SU-DHL-6 (cell line): ENCODE data around the gene HIBCH.

Experiments
- H2AFZ ChIP-seq: fragments of 200-600 bp; sonication (generic); 2 replicates; pipeline ENCODE4 v1.6.1; 2014; ENCODE audit warnings: low read depth, mild to moderate bottlenecking, moderate library complexity, mixed read lengths, antibody characterized with exemption, low read length; ENCODE audit not compliant: severe bottlenecking
- H3F3A ChIP-seq: fragments of 200-600 bp; shearing (Covaris generic); 2 replicates; pipeline ENCODE4 v1.6.0; 2016; ENCODE audit warnings: antibody characterized with exemption, mild to moderate bottlenecking; ENCODE audit not compliant: insufficient read depth
- H3K27ac ChIP-seq: fragments of 200-600 bp; sonication (generic); 2 replicates; pipeline ENCODE4 v1.5.1; 2016; ENCODE audit warnings: low read depth, mild to moderate bottlenecking, low read length, moderate library complexity, mixed read lengths
- H3K27me3 ChIP-seq: fragments of 200-600 bp; sonication (generic), shearing (Covaris generic); 2 replicates; pipeline ENCODE4 v1.6.0; 2014; ENCODE audit warnings: mild to moderate bottlenecking, low read length
- H3K36me3 ChIP-seq: fragments of 200-600 bp; sonication (generic); 2 replicates; pipeline ENCODE4 v1.6.1; 2014; ENCODE audit warnings: mild to moderate bottlenecking, low read length, mixed read lengths
- H3K4me2 ChIP-seq: fragments of 300-600, 200-600 bp; shearing (Covaris generic), sonication (generic); 2 replicates; pipeline ENCODE4 v1.6.0; 2014; ENCODE audit warnings: low read length, low read depth, mild to moderate bottlenecking; ENCODE audit not compliant: poor library complexity, severe bottlenecking
- H3K4me3 ChIP-seq: fragments of 200-600 bp; sonication (generic); 2 replicates; pipeline ENCODE4 v1.5.1; 2014; ENCODE audit warnings: antibody characterized with exemption, low read length, mild to moderate bottlenecking, mixed read lengths; ENCODE audit not compliant: insufficient read depth, poor library complexity, severe bottlenecking
- H3K79me2 ChIP-seq: fragments of 200-600 bp; sonication (generic); 2 replicates; pipeline ENCODE4 v1.6.1; 2014; ENCODE audit warnings: mild to moderate bottlenecking, low read length, moderate library complexity; ENCODE audit not compliant: insufficient read depth
- H3K9ac ChIP-seq: fragments of 200-600 bp; sonication (generic); 2 replicates; pipeline ENCODE4 v1.7.0; 2014; ENCODE audit warnings: mild to moderate bottlenecking, low read length
- H3K9me2 ChIP-seq: fragments of 200-600 bp; sonication (generic); replicated peaks from 2 replicates; pipeline ENCODE4 v1.6.1; 2014; ENCODE audit warnings: low read length; ENCODE audit not compliant: insufficient read depth
- H3K9me3 ChIP-seq: fragments of 200-600 bp; sonication (generic); 2 replicates; pipeline ENCODE4 v1.6.1; 2014; ENCODE audit warnings: low read length, mixed read lengths; ENCODE audit not compliant: insufficient read depth
- H4K20me1 ChIP-seq: fragments of 200-600 bp; sonication (generic); 2 replicates; pipeline ENCODE4 v1.6.1; 2014; ENCODE audit warnings: low read depth, mild to moderate bottlenecking, antibody characterized with exemption, low read length, moderate library complexity, mixed read lengths
- EZH2phosphoT487 ChIP-seq: fragments of 200-600 bp; sonication (generic), shearing (Covaris generic); conservative IDR thresholded peaks from 2 replicates; pipeline ENCODE4 v1.6.1; 2018; ENCODE audit warnings: mild to moderate bottlenecking, antibody characterized with exemption, low read length, moderate library complexity, mixed read lengths
- TF ChIP-seq, protein P1 (sequence below): fragments of 200-600 bp; sonication (generic); IDR thresholded peaks from one replicate; pipeline ENCODE4 v1.5.1; 2017; ENCODE audit warnings: antibody characterized with exemption, mild to moderate bottlenecking, low read length, moderate library complexity; ENCODE audit not compliant: insufficient read depth, poor library complexity, severe bottlenecking

HIBCH gene

DNA sequence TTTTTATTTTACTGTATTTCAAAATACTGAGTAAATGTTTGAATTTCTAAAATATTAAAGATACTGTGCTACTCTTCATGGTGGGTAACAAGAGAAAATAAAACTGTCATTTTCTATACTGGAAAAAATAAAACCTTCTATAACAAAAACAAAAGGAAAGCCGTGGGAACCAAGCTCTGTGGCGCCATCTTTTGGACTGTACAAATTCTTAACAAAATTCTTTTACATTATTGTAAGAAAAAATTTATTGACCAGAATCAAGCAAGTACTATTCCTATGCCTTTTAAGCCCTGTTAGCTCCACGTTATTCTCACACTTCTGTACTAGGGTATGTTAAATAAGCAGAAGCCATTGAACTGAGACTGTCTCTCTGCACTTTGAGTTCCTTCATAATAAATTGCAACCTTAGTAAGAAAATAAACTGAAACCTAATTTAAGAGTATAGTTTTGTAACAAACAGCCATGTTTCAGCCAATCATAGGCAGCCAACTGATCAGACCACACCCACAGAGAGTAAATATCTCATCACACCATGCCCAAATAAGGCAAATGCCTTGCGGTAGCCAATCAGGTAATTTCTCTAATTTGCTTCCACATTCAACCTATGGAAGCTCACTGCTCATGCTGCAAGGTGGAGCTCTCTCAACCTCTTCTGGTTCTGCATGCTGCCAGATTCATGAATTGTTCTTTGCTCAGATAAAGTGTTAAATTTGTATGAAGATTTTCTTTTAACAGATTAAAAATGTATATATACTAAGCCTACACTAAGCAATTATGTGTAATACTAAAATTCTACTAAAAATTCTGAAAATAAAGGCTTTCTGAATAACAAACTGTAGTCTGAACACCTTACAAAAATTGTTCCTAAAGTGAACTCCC, 42.2 kb downstream of the HIBCH start:
- Histone ChIP-seq H3F3A (no peaks in the 10 kb centered on the region), H3K4me3 (no peak overlapping the region), H3K9me2 (no peaks in the 10 kb centered on the region), H4K20me1 (no peaks in the 10 kb centered on the region), H3K79me2 (no peaks in the 10 kb centered on the region), H3K9ac (no peak overlapping the region), H2AFZ (no peak overlapping the region), H3K27ac (no peak overlapping the region), H3K4me2 (no peak overlapping the region), H3K9me3 (no peaks in the 10 kb centered on the region), H3K36me3 (no peaks in the 10 kb centered on the region), H3K27me3 (no peaks in the 10 kb centered on the region)
- no peak for TF ChIP-seq EZH2phosphoT487
- TF ChIP-seq, protein P1, sequence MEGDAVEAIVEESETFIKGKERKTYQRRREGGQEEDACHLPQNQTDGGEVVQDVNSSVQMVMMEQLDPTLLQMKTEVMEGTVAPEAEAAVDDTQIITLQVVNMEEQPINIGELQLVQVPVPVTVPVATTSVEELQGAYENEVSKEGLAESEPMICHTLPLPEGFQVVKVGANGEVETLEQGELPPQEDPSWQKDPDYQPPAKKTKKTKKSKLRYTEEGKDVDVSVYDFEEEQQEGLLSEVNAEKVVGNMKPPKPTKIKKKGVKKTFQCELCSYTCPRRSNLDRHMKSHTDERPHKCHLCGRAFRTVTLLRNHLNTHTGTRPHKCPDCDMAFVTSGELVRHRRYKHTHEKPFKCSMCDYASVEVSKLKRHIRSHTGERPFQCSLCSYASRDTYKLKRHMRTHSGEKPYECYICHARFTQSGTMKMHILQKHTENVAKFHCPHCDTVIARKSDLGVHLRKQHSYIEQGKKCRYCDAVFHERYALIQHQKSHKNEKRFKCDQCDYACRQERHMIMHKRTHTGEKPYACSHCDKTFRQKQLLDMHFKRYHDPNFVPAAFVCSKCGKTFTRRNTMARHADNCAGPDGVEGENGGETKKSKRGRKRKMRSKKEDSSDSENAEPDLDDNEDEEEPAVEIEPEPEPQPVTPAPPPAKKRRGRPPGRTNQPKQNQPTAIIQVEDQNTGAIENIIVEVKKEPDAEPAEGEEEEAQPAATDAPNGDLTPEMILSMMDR = no peak

GRCh38 chr2:190272457-190272842, 47.2 kb downstream of the HIBCH start:
- Histone ChIP-seq H4K20me1 (no peaks in the 10 kb centered on the region), H3K27me3 (no peaks in the 10 kb centered on the region), H3F3A (no peaks in the 10 kb centered on the region), H3K9me2 (no peaks in the 10 kb centered on the region), H3K27ac (no peak overlapping the region), H3K36me3 (peaks cover 2% of the 10 kb centered on the region; the same call in 1 of the 2 replicates), H3K4me3 (no peak overlapping the region), H3K4me2 (no peak overlapping the region), H3K9ac (no peak overlapping the region), H3K79me2 (no peaks in the 10 kb centered on the region), H3K9me3 (no peaks in the 10 kb centered on the region), H2AFZ (no peak overlapping the region)
- no peak for TF ChIP-seq EZH2phosphoT487
- TF ChIP-seq, protein P1 = no peak

DNA sequence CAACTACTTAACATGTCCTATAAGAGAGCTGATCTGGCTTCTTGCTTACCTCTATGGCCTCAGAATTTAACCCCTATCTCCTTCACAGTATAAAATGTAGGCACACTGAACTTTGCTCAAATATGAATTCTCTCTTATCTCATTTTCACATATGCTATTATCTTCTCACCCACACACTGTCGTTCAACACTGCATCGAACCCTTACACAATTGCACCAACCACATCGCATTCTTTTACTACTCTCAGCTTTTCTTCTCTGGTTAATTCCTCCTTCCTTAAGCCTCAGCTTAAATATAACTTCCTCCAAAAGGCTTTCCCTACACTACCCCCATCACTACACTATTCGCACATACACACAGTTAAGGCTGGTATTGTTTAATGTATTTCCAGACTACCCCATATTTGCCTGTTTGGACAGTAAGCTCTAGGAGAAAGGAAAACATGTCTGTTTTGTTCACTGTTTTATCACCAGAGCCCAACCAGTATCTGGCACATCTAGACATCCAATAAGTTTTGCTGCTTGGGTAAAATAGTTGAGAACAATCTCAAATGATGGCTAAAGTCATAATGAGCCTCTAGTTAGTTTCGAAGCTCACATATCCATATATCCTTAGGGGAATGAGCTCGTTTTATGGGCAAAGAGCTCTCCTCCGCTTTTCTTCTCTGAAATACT, 47.7 kb downstream of the HIBCH start:
- no peaks in the 10 kb centered on the region for H3K27me3 ChIP-seq
- TF ChIP-seq, protein P1 = no peak
- no peak for TF ChIP-seq EZH2phosphoT487
- H3K4me2 ChIP-seq = no peak overlapping the region
- H3K9me3 ChIP-seq = no peaks in the 10 kb centered on the region
- H3K9ac ChIP-seq = no peak overlapping the region
- H3K79me2 ChIP-seq = no peaks in the 10 kb centered on the region
- no peak overlapping the region for H3K27ac ChIP-seq
- no peak overlapping the region for H3K4me3 ChIP-seq
- no peaks in the 10 kb centered on the region for H3F3A ChIP-seq
- no peaks in the 10 kb centered on the region for H3K9me2 ChIP-seq
- no peak overlapping the region for H2AFZ ChIP-seq
- H3K36me3 ChIP-seq = peaks cover 5% of the 10 kb centered on the region; the same call in 1 of the 2 replicates
- H4K20me1 ChIP-seq = no peaks in the 10 kb centered on the region
